IMR-90 (cell line): ENCODE results near the gene ALOX5AP. TPM values are rescaled to one million over a fixed set of nuclear protein-coding genes. Genes with fewer than 3 reads are reported as not detected.

Experiments used
- ATAC-seq: fragments of 200-7000 bp; cut with Tn5 transposase; 2 replicates; pipeline ENCODE4 v1.9.1; 2020; ENCODE audit warnings: low read depth, mild to moderate bottlenecking, moderate library complexity
- BruUV-seq: library from RNA; stranded (reverse); fragments of 400-500 nt; replicated peaks from 2 replicates; lab custom pipeline; 2021; lab: Mats Ljungman, UMichigan
- CTCF ChIA-PET: fragments of 300-600 bp; formaldehyde crosslinking; extraction: SDS; loops from one replicate; lab custom pipeline; 2021; ENCODE audit warnings: antibody characterized with exemption; lab: Yijun Ruan, JAX
- POLR2A ChIA-PET: fragments of 300-600 bp; sonication (Branson Sonifier 250); formaldehyde crosslinking; loops from one replicate; lab custom pipeline; 2022; ENCODE audit warnings: antibody characterized with exemption; ENCODE audit not compliant: unreplicated experiment; lab: Charles Lee
- DNase-seq: peaks from one replicate; pipeline ENCODE4 v3.0.0; 2013
- H2AFZ ChIP-seq: replicated peaks from 2 replicates; pipeline ENCODE3; 2013; ENCODE audit warnings: low read length, mild to moderate bottlenecking; ENCODE audit not compliant: poor library complexity
- H2AK5ac ChIP-seq: 2 replicates; pipeline ENCODE4 v1.6.1; 2013; ENCODE audit warnings: low read depth, low read length, inconsistent platforms
- H2AK9ac ChIP-seq: replicated peaks from 2 replicates; pipeline ENCODE3; 2013; ENCODE audit warnings: mild to moderate bottlenecking, low read depth, low read length, moderate library complexity; ENCODE audit not compliant: poor library complexity
- H2BK120ac ChIP-seq: 2 replicates; pipeline ENCODE4 v1.6.1; 2013; ENCODE audit warnings: low read depth, low read length, inconsistent platforms
- H2BK15ac ChIP-seq: 3 replicates; pipeline ENCODE4 v1.6.1; 2013; ENCODE audit warnings: low read depth, low read length, inconsistent platforms
- H2BK20ac ChIP-seq: 2 replicates; pipeline ENCODE4 v1.6.1; 2013; ENCODE audit warnings: low read depth, mild to moderate bottlenecking, inconsistent platforms, low read length, moderate library complexity
- H2BK5ac ChIP-seq: 2 replicates; pipeline ENCODE4 v1.6.1; 2013; ENCODE audit warnings: mild to moderate bottlenecking, low read depth, low read length, inconsistent platforms; ENCODE audit not compliant: poor library complexity, severe bottlenecking
- H3K14ac ChIP-seq: replicated peaks from 2 replicates; pipeline ENCODE4 v1.6.1; 2013; ENCODE audit warnings: low read depth, low read length, inconsistent platforms
- H3K18ac ChIP-seq: 2 replicates; pipeline ENCODE4 v1.6.1; 2013; ENCODE audit warnings: low read depth, low read length, control low read depth
- H3K23ac ChIP-seq: 2 replicates; pipeline ENCODE4 v1.6.1; 2013; ENCODE audit warnings: low read depth, low read length, inconsistent platforms
- H3K27ac ChIP-seq: 2 replicates; pipeline ENCODE4 v1.5.1; 2013; ENCODE audit warnings: mild to moderate bottlenecking, control low read depth, low read length; ENCODE audit not compliant: insufficient read depth
- H3K27me3 ChIP-seq: 2 replicates; pipeline ENCODE4 v1.6.1; 2013; ENCODE audit warnings: low read length; ENCODE audit not compliant: control insufficient read depth, insufficient read depth
- H3K36me3 ChIP-seq: 2 replicates; pipeline ENCODE4 v1.6.1; 2013; ENCODE audit warnings: low read length, mixed read lengths; ENCODE audit not compliant: control insufficient read depth, insufficient read depth
- H3K4ac ChIP-seq: 2 replicates; pipeline ENCODE4 v1.6.1; 2013; ENCODE audit warnings: low read depth, low read length, inconsistent platforms
- H3K4me1 ChIP-seq: 2 replicates; pipeline ENCODE4 v1.6.1; 2013; ENCODE audit warnings: low read length, mixed read lengths; ENCODE audit not compliant: control insufficient read depth, insufficient read depth
- H3K4me2 ChIP-seq: 2 replicates; pipeline ENCODE4 v1.6.1; 2013; ENCODE audit warnings: low read depth, mild to moderate bottlenecking, control low read depth, low read length, moderate library complexity
- H3K4me3 ChIP-seq: 2 replicates; pipeline ENCODE4 v1.5.1; 2013; ENCODE audit warnings: low read depth, mild to moderate bottlenecking, control low read depth, low read length, moderate library complexity; ENCODE audit not compliant: insufficient read depth
- H3K56ac ChIP-seq: 2 replicates; pipeline ENCODE4 v1.6.1; 2013; ENCODE audit warnings: low read length, inconsistent platforms; ENCODE audit not compliant: insufficient read depth; ENCODE audit errors: extremely low read depth
- H3K79me1 ChIP-seq, 2 experiments: 2 replicates each; pipeline ENCODE4 v1.6.1; 2013; ENCODE audit warnings: low read length in 2 of 2, inconsistent platforms in 1 of 2, low read depth in 1 of 2
- H3K9ac ChIP-seq: 2 replicates; pipeline ENCODE4 v1.6.1; 2013; ENCODE audit warnings: low read depth, low read length, control low read depth
- H3K9me1 ChIP-seq: 2 replicates; pipeline ENCODE4 v1.6.1; 2013; ENCODE audit warnings: low read length, inconsistent platforms; ENCODE audit not compliant: insufficient read depth
- H3K9me3 ChIP-seq: 2 replicates; pipeline ENCODE4 v1.6.1; 2013; ENCODE audit warnings: low read length; ENCODE audit not compliant: control insufficient read depth, insufficient read depth
- H4K20me1 ChIP-seq: 2 replicates; pipeline ENCODE4 v1.6.1; 2013; ENCODE audit warnings: low read length, inconsistent platforms; ENCODE audit not compliant: insufficient read depth
- H4K5ac ChIP-seq: 2 replicates; pipeline ENCODE4 v1.6.1; 2013; ENCODE audit warnings: mild to moderate bottlenecking, low read depth, low read length, control low read depth
- H4K8ac ChIP-seq, 2 experiments: 2 replicates each; pipeline ENCODE4 v1.6.1; 2013; ENCODE audit warnings: low read depth in 2 of 2, low read length in 2 of 2, control low read depth in 1 of 2, inconsistent platforms in 1 of 2
- H4K91ac ChIP-seq: 2 replicates; pipeline ENCODE4 v1.6.1; 2013; ENCODE audit warnings: low read depth, low read length, inconsistent platforms; ENCODE audit not compliant: insufficient read depth
- BHLHE40 ChIP-seq: fragments of 150-350 bp; IDR thresholded peaks from 2 replicates; pipeline ENCODE4 v1.6.1; 2016; ENCODE audit warnings: mild to moderate bottlenecking, low read depth, low read length
- CEBPB ChIP-seq: IDR thresholded peaks from 2 replicates; pipeline ENCODE4 v1.6.1; 2012; ENCODE audit warnings: low read depth, low read length, improper control_type of control experiment
- CHD1 ChIP-seq: IDR thresholded peaks from 2 replicates; pipeline ENCODE4 v1.6.1; 2012; ENCODE audit warnings: low read depth, low read length, improper control_type of control experiment
- FOS ChIP-seq: fragments of 150-350 bp; IDR thresholded peaks from 2 replicates; pipeline ENCODE4 v1.6.1; 2016; ENCODE audit warnings: low read depth, low read length
- NFE2L2 ChIP-seq: fragments of 150-350 bp; IDR thresholded peaks from 2 replicates; pipeline ENCODE4 v1.6.1; 2016; ENCODE audit warnings: low read depth, mild to moderate bottlenecking, low read length
- POLR2A ChIP-seq: IDR thresholded peaks from 2 replicates; pipeline ENCODE4 v1.6.1; 2012; ENCODE audit warnings: mild to moderate bottlenecking, low read depth, low read length
- RAD21 ChIP-seq: IDR thresholded peaks from 2 replicates; pipeline ENCODE4 v1.6.1; 2012; ENCODE audit warnings: low read length, improper control_type of control experiment
- RCOR1 ChIP-seq: IDR thresholded peaks from 2 replicates; pipeline ENCODE4 v1.6.1; 2012; ENCODE audit warnings: mild to moderate bottlenecking, low read length, improper control_type of control experiment; ENCODE audit not compliant: insufficient replicate concordance
- RFX5 ChIP-seq: IDR thresholded peaks from 2 replicates; pipeline ENCODE4 v1.8.0; 2012; ENCODE audit warnings: low read depth, mild to moderate bottlenecking, low read length, moderate library complexity
- WGBS, 2 experiments: methylation state at CpG; one replicate each; pipeline versions ENCODE4 v1.1.5 to v1.1.7; 2013; ENCODE audit warnings: missing lambda C conversion rate in 2 of 2; ENCODE audit not compliant: insufficient read length in 1 of 2; ENCODE audit errors: extremely low coverage in 2 of 2; 5-methylcytosine and 5-hydroxymethylcytosine counted together
- dilution Hi-C: fragments of 300-500 bp; cut with HindIII; formaldehyde crosslinking; loops from one replicate; pipeline ENCODE4 v1.14.3; 2018; ENCODE audit warnings: low sequenced_read_pairs; ENCODE audit not compliant: unreplicated experiment
- in situ Hi-C: fragments of 300-500 bp; cut with MboI; formaldehyde crosslinking; loops from 3 replicates; pipeline ENCODE4 v1.14.3; 2019; ENCODE audit warnings: low sequenced_read_pairs, inconsistent platforms, mixed read lengths
- intact Hi-C: fragments of 100-400 bp; cut with micrococcal nuclease; formaldehyde crosslinking; loops from 2 replicates; pipeline ENCODE4 v1.10.0; 2022
- polyA plus RNA-seq, 3 experiments: library from polyadenylated mRNA; depleted of rRNA; stranded (reverse); fragments of >200 nt; gene quantifications; 2 replicates each; pipeline ENCODE4 v1.2.3, GENCODE V29; 2012; ENCODE audit warnings: low replicate concordance in 1 of 3
- total RNA-seq: library from RNA; depleted of rRNA; stranded (reverse); fragments of >200 nt; gene quantifications from 2 replicates; pipeline ENCODE4 v1.2.3, GENCODE V29; 2012
- TF ChIP-seq, protein P1 (sequence below): conservative IDR thresholded peaks from 2 replicates; pipeline ENCODE4 v1.5.1; 2012; ENCODE audit warnings: mild to moderate bottlenecking, low read depth, low read length, improper control_type of control experiment
- TF ChIP-seq, protein P2 (sequence below): fragments of 150-350 bp; IDR thresholded peaks from 2 replicates; pipeline ENCODE4 v1.6.1; 2016; ENCODE audit warnings: low read depth, mild to moderate bottlenecking, low read length, moderate library complexity, borderline replicate concordance
- TF ChIP-seq, protein P3 (sequence below): fragments of 150-350 bp; IDR thresholded peaks from 2 replicates; pipeline ENCODE4 v1.6.1; 2017; ENCODE audit warnings: mild to moderate bottlenecking, antibody characterized with exemption, low read length, low read depth

Gene ALOX5AP
- total and polyA plus RNA-seq, 2 of the 4 experiments (the other 2 are of a cell fraction): 0.62 TPM; not detected in 1

DNA sequence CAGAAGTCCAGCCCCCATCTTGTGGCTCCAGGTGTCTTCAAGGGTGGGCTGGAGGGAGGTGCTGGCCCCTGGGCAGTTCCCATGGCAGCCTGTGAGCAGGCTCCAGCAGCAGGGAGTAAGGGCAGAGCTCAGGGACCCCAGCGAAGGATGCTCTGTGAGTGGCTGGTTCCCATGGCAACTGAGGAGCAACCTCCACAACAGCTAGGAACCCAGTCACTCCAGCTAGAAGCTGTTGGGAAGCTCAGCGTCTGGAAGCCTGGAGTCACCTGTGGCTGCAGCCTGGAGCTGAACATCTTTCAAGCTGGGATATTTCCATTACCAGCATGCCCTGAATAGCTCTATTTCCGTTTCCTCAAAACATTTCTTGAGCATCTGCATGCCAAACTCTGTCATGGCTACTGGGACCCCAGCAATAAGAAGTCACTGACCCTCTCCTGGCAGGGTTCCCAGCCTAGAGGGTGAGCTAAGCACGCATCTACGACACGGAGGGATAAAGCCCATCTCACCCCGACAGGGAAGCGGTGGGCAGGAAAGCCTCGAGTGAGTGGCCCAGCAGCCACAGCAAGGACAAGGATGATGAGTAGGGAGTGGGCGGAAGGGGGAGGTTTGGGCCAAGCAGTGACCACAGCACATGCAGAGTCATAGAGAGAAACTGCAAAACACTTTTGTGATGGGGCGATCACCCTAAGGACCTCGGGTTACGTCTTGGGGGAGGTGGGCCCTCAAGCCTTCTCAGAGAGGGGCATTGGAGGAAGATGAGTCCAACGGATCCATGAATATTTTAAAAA is 52.6 kb downstream of the ALOX5AP start:
- dilution Hi-C loops: no loop called here
- Histone ChIP-seq H3K23ac (no peak overlapping the region), H4K8ac (no peak overlapping the region), H3K9me1 (peaks cover 23% of the 10 kb centered on the region), H4K20me1 (no peaks in the 10 kb centered on the region), H3K4me2 (no peak overlapping the region), H2AFZ (peak overlapping the region; percentile 24), H2AK9ac (no peak overlapping the region), H3K56ac (no peak overlapping the region), H3K18ac (no peak overlapping the region), H3K14ac (0 out of 2 replicates have a peak overlapping the region, but pooled peaks have one; percentile 22), H4K5ac (no peak overlapping the region; the same call in 1 of the 2 replicates), H3K4me1 (peaks cover 21% of the 10 kb centered on the region), H3K27ac (no peak overlapping the region), H4K91ac (no peak overlapping the region), H2BK20ac (no peak overlapping the region; the same call in 1 of the 2 replicates), H3K9me3 (no peaks in the 10 kb centered on the region), H3K27me3 (peaks cover 2% of the 10 kb centered on the region; the same call in 1 of the 2 replicates), H3K4me3 (no peak overlapping the region), H3K4ac (no peak overlapping the region; the same call in 1 of the 2 replicates), H2BK15ac (no peak overlapping the region), H2BK120ac (no peak overlapping the region), H3K79me1 (no peaks in the 10 kb centered on the region), H3K9ac (no peak overlapping the region), H2AK5ac (peak overlapping the region; percentile 16; the same call in 1 of the 2 replicates), H3K36me3 (no peaks in the 10 kb centered on the region), H2BK5ac (no peak overlapping the region)
- ATAC-seq: no peak
- 47% methylated on average over 6 of the region's 14 CpGs; no CpG with 5 or more reads in 1 of the 2 experiments for WGBS, 2 experiments
- in situ Hi-C loops: no loop called here
- POLR2A ChIA-PET: no interaction called here
- intact Hi-C loops: no loop called here
- TF ChIP-seq, protein P1, sequence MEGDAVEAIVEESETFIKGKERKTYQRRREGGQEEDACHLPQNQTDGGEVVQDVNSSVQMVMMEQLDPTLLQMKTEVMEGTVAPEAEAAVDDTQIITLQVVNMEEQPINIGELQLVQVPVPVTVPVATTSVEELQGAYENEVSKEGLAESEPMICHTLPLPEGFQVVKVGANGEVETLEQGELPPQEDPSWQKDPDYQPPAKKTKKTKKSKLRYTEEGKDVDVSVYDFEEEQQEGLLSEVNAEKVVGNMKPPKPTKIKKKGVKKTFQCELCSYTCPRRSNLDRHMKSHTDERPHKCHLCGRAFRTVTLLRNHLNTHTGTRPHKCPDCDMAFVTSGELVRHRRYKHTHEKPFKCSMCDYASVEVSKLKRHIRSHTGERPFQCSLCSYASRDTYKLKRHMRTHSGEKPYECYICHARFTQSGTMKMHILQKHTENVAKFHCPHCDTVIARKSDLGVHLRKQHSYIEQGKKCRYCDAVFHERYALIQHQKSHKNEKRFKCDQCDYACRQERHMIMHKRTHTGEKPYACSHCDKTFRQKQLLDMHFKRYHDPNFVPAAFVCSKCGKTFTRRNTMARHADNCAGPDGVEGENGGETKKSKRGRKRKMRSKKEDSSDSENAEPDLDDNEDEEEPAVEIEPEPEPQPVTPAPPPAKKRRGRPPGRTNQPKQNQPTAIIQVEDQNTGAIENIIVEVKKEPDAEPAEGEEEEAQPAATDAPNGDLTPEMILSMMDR: no peak
- TF ChIP-seq CHD1: no peak
- no peak for TF ChIP-seq CEBPB
- TF ChIP-seq NFE2L2: no peak
- peak; percentile 63 for TF ChIP-seq BHLHE40
- no peak for TF ChIP-seq POLR2A
- TF ChIP-seq RFX5: no peak
- no peak for TF ChIP-seq RAD21
- TF ChIP-seq, protein P2, sequence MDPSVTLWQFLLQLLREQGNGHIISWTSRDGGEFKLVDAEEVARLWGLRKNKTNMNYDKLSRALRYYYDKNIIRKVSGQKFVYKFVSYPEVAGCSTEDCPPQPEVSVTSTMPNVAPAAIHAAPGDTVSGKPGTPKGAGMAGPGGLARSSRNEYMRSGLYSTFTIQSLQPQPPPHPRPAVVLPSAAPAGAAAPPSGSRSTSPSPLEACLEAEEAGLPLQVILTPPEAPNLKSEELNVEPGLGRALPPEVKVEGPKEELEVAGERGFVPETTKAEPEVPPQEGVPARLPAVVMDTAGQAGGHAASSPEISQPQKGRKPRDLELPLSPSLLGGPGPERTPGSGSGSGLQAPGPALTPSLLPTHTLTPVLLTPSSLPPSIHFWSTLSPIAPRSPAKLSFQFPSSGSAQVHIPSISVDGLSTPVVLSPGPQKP: no peak
- TF ChIP-seq, protein P3, sequence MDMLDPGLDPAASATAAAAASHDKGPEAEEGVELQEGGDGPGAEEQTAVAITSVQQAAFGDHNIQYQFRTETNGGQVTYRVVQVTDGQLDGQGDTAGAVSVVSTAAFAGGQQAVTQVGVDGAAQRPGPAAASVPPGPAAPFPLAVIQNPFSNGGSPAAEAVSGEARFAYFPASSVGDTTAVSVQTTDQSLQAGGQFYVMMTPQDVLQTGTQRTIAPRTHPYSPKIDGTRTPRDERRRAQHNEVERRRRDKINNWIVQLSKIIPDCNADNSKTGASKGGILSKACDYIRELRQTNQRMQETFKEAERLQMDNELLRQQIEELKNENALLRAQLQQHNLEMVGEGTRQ: no peak
- TF ChIP-seq RCOR1: no peak
- 0 out of 2 replicates have a peak, but pooled peaks have one; percentile 2 for TF ChIP-seq FOS
- peak; percentile 58 for DNase-seq
- BruUV-seq: no TSS peak
- CTCF ChIA-PET: no interaction called here
